ENCODE measurements around the gene MRPS18B. TPM values are rescaled to one million over a fixed set of nuclear protein-coding genes. Genes with fewer than 3 reads are reported as not detected.

The MRPS18B gene
- 46.8 TPM for polyA plus RNA-seq
- long read RNA-seq, donor 1, transcript MRPS18B-206 (7 exons, 1,532 nt), result major isoform, 13 of 13 reads
- long read RNA-seq, donor 1, partial matches to known transcripts, result 0 of 13 reads
- long read RNA-seq, donor 1, other reads (novel, unspliced or antisense), result 0 of 13 reads
- long read RNA-seq, donor 2, transcript MRPS18B-206 (7 exons, 1,532 nt), result major isoform, 35 of 35 reads
- long read RNA-seq, donor 2, partial matches to known transcripts, result 0 of 35 reads
- long read RNA-seq, donor 2, other reads (novel, unspliced or antisense), result 0 of 35 reads
- long read RNA-seq, donor 3, transcript MRPS18B-206 (7 exons, 1,532 nt), result major isoform, 48 of 48 reads
- long read RNA-seq, donor 3, partial matches to known transcripts, result 0 of 48 reads
- long read RNA-seq, donor 3, other reads (novel, unspliced or antisense), result 0 of 48 reads
- long read RNA-seq, donor 4, partial matches to known transcripts, result 8 of 12 reads
- long read RNA-seq, donor 4, other reads (novel, unspliced or antisense), result 0 of 12 reads
- long read RNA-seq, donor 5, transcript MRPS18B-206 (7 exons, 1,532 nt), result major isoform, 13 of 13 reads
- long read RNA-seq, donor 5, partial matches to known transcripts, result 0 of 13 reads
- long read RNA-seq, donor 5, other reads (novel, unspliced or antisense), result 0 of 13 reads
- long read RNA-seq, donor 6, transcript MRPS18B-206 (7 exons, 1,532 nt), result major isoform, 25 of 109 reads
- long read RNA-seq, donor 6, partial matches to known transcripts, result 84 of 109 reads
- long read RNA-seq, donor 6, other reads (novel, unspliced or antisense), result 0 of 109 reads
- long read RNA-seq, donor 7, transcript MRPS18B-206 (7 exons, 1,532 nt), result major isoform, 14 of 44 reads
- long read RNA-seq, donor 7, partial matches to known transcripts, result 30 of 44 reads
- long read RNA-seq, donor 7, other reads (novel, unspliced or antisense), result 0 of 44 reads
- long read RNA-seq, donor 8, transcript MRPS18B-206 (7 exons, 1,532 nt), result major isoform, 38 of 39 reads
- long read RNA-seq, donor 8, partial matches to known transcripts, result 0 of 39 reads
- long read RNA-seq, donor 8, other reads (novel, unspliced or antisense), result 0 of 39 reads
- long read RNA-seq, donor 9, transcript MRPS18B-206 (7 exons, 1,532 nt), result major isoform, 35 of 117 reads
- long read RNA-seq, donor 9, partial matches to known transcripts, result 81 of 117 reads
- long read RNA-seq, donor 9, other reads (novel, unspliced or antisense), result 0 of 117 reads
- long read RNA-seq, donor 10, transcript MRPS18B-206 (7 exons, 1,532 nt), result major isoform, 42 of 42 reads
- long read RNA-seq, donor 10, partial matches to known transcripts, result 0 of 42 reads
- long read RNA-seq, donor 10, other reads (novel, unspliced or antisense), result 0 of 42 reads
- long read RNA-seq, donor 11, transcript MRPS18B-206 (7 exons, 1,532 nt), result major isoform, 20 of 60 reads
- long read RNA-seq, donor 11, partial matches to known transcripts, result 38 of 60 reads
- long read RNA-seq, donor 11, other reads (novel, unspliced or antisense), result 0 of 60 reads

DNA sequence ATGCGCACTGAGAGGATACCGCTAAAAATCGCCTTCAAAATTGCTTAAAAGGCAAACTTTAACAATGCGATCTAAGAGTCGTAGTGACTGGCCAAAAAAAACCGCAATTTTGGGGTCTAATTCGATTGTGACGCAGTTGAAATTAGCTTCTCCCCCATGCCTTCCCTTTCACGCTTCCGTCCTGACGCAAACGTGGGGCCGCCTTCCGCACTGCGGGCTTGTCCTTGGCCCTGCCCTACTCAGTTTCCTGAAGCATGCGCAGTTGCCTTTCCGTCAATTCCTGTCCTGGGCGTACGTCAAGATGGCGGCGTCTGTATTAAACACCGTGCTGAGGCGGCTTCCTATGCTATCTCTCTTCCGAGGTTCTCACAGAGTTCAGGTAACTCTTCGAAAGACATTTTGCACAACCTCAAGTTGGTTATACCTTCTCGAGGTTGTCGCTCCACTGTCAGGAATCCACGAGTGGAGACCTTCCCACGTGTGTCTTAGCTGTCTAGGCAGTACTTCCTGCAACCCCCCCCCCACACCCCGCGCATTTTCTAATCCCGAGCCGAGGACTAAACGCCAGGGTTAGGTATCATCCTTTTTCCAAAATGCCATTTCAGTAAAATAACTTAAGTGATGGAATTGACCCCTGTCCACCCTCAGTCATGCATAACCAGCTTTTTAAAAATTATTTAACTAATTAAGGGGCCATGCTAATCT, at the start of gene MRPS18B:
TSS of gene MRPS18B (plus strand) at position 276 of the 705 bp plus-strand sequence. CDS start at position 302, 26 bp downstream.
- Histone ChIP-seq H3K4me3 (ENCODE audit: low read length) (peak within 1 kb of the TSS; percentile 71), H3K36me3 (ENCODE audit: control insufficient read depth, insufficient read depth, low read length) (peaks cover 37% of the 10 kb centered on the region), H3K27me3 (ENCODE audit: control insufficient read depth, insufficient read depth, low read length) (no peaks in the 10 kb centered on the region), H3K9me3 (ENCODE audit: control insufficient read depth, low read depth, low read length) (no peaks in the 10 kb centered on the region), H3K27ac (ENCODE audit: low read length) (peak within 1 kb of the TSS; percentile 99), H3K4me1 (ENCODE audit: control insufficient read depth, insufficient read depth, low read length) (peaks cover 21% of the 10 kb centered on the region)
- WGBS (ENCODE audit: insufficient coverage, low lambda C conversion rate), result 0% methylated on average over 1 of the region's 34 CpGs
- peak; percentile 99 for DNase-seq

DNA sequence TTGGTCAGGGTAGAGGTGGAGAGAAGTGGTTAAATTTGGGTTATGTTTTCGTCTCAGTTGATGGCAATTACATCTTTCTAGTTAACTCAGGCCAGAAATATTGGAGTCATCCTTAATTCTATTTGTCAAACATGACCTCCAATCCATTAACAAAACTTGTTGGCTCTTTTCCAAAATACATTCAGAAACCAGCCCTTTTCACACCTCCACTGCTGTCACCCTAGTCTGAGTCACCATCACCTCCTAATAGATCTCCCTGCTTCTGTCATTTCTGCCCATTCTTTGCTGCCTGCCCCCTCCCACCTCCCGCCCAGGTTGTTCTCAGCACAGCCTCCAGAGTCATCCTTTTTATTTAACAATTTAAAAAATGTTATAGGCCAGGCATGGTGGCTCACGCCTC, 49.4 kb upstream of the MRPS18B start:
- Histone ChIP-seq H3K4me3 (ENCODE audit: low read length) (no peak overlapping the region), H3K27me3 (ENCODE audit: control insufficient read depth, insufficient read depth, low read length) (no peaks in the 10 kb centered on the region), H3K9me3 (ENCODE audit: control insufficient read depth, low read depth, low read length) (no peaks in the 10 kb centered on the region), H3K36me3 (ENCODE audit: control insufficient read depth, insufficient read depth, low read length) (peaks cover 2% of the 10 kb centered on the region), H3K27ac (ENCODE audit: low read length) (no peak overlapping the region), H3K4me1 (ENCODE audit: control insufficient read depth, insufficient read depth, low read length) (peaks cover 10% of the 10 kb centered on the region)
- DNase-seq, result no peak
- WGBS (ENCODE audit: insufficient coverage, low lambda C conversion rate), result no CpG with 5 or more reads among the region's 3 CpGs

DNA sequence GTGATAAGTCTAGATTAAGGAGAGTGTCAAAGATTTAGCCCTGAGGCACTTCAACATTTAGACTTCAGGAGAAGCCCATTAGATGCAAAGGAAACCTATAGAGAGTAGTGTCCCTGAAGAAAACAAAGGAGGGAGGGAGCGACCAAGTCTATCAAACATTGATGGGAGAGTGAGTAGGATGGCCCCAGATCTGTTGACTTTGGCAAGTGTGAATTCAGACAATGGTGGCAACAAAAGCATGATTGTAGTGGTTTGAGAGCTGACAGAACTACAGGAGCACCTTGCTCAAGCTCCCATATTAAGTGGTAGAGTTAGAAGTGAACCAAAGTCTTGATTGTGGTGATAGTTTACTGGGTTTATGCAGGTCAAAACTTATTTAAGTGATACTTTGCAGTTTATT, 47.4 kb upstream of the MRPS18B start:
- Histone ChIP-seq H3K27ac (ENCODE audit: low read length) (no peak overlapping the region), H3K36me3 (ENCODE audit: control insufficient read depth, insufficient read depth, low read length) (no peaks in the 10 kb centered on the region), H3K9me3 (ENCODE audit: control insufficient read depth, low read depth, low read length) (no peaks in the 10 kb centered on the region), H3K4me3 (ENCODE audit: low read length) (peak overlapping the region; percentile 85), H3K4me1 (ENCODE audit: control insufficient read depth, insufficient read depth, low read length) (peaks cover 25% of the 10 kb centered on the region), H3K27me3 (ENCODE audit: control insufficient read depth, insufficient read depth, low read length) (no peaks in the 10 kb centered on the region)
- WGBS (ENCODE audit: insufficient coverage, low lambda C conversion rate), result no CpG with 5 or more reads among the region's 1 CpG
- no peak for DNase-seq

DNA sequence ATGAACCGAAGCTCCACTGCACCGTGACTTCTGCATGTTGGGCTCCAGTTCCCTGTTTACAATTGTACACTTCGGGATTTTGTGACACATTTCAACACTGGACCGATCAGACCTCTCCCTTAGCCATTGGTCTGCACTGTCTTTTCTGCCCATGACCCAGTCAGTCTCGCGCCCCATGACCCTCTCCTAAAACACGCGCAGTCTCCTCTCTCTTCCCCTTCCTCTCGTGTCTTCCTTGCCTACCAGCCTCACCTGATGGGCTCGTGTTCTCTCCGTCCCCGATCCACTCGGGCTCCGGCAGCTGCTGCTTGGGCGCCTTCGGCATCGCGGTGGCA, 46.9 kb upstream of the MRPS18B start:
- no peaks in the 10 kb centered on the region for H3K9me3 ChIP-seq (ENCODE audit: control insufficient read depth, low read depth, low read length)
- peak overlapping the region; percentile 95 for H3K27ac ChIP-seq (ENCODE audit: low read length)
- DNase-seq, result peak in 1 of 2 donors; percentile 18
- H3K27me3 ChIP-seq (ENCODE audit: control insufficient read depth, insufficient read depth, low read length), result no peaks in the 10 kb centered on the region
- H3K36me3 ChIP-seq (ENCODE audit: control insufficient read depth, insufficient read depth, low read length), result no peaks in the 10 kb centered on the region
- 0% methylated on average over 1 of the region's 18 CpGs for WGBS (ENCODE audit: insufficient coverage, low lambda C conversion rate)
- H3K4me1 ChIP-seq (ENCODE audit: control insufficient read depth, insufficient read depth, low read length), result peaks cover 25% of the 10 kb centered on the region
- peak overlapping the region; percentile 85 for H3K4me3 ChIP-seq (ENCODE audit: low read length)

DNA sequence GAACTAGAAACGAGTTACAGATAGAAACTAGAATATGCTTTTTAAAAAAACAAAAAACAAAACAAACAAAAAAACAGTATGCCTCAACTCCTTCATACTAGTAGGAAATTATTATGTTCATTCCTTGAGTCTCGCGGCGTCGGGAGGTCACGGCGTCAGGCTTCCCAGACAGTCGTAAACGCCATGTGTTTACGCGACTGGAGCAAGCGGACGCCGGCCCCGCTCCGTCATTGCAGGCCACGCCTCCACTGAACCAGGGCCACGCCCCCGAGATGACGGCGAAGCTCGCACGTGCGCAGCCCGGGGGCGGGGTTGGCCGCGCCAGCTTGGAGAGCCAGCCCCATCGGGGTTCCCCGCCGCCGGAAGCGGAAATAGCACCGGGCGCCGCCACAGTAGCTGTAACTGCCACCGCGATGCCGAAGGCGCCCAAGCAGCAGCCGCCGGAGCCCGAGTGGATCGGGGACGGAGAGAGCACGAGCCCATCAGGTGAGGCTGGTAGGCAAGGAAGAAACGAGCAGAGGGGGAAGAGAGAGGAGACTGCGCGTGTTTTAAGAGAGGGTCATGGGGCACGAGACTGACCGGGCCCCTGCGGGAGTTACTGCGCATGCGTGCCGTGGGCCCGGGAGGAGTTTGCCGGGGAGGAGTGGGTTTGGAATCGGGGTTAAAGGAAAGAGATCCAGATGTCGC, 46.4 kb upstream of the MRPS18B start, which contains the start of gene ABCF1:
TSS of gene ABCF1 (plus strand) at position 368 of the 687 bp plus-strand sequence. CDS start at position 414, 46 bp downstream.
- H3K36me3 ChIP-seq (ENCODE audit: control insufficient read depth, insufficient read depth, low read length), result no peaks in the 10 kb centered on the region
- peak within 1 kb of the TSS; percentile 85 for H3K4me3 ChIP-seq (ENCODE audit: low read length)
- peaks cover 25% of the 10 kb centered on the region for H3K4me1 ChIP-seq (ENCODE audit: control insufficient read depth, insufficient read depth, low read length)
- WGBS (ENCODE audit: insufficient coverage, low lambda C conversion rate), result no CpG with 5 or more reads among the region's 59 CpGs
- peak; percentile 98 to 99 for DNase-seq
- H3K27me3 ChIP-seq (ENCODE audit: control insufficient read depth, insufficient read depth, low read length), result no peaks in the 10 kb centered on the region
- H3K27ac ChIP-seq (ENCODE audit: low read length), result peak within 1 kb of the TSS; percentile 95
- no peaks in the 10 kb centered on the region for H3K9me3 ChIP-seq (ENCODE audit: control insufficient read depth, low read depth, low read length)

DNA sequence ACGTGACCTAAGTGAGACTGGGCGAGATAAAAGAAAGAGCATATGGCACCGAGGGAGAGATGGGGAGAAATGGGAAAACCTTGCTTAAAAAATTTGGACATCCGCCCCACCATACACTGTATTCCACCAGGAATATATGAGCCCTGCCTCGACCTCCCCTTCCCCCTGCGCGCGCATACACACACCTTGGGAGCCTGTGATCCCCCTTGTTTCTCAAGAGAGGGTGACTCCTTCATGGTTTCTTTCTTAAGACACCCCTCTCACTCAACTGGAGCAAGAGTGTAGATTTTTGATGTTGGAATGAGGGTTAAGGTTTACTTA, 45.9 kb upstream of the MRPS18B start:
- Histone ChIP-seq H3K4me3 (ENCODE audit: low read length) (peak overlapping the region; percentile 85), H3K36me3 (ENCODE audit: control insufficient read depth, insufficient read depth, low read length) (peaks cover 2% of the 10 kb centered on the region), H3K27me3 (ENCODE audit: control insufficient read depth, insufficient read depth, low read length) (no peaks in the 10 kb centered on the region), H3K9me3 (ENCODE audit: control insufficient read depth, low read depth, low read length) (no peaks in the 10 kb centered on the region), H3K4me1 (ENCODE audit: control insufficient read depth, insufficient read depth, low read length) (peaks cover 25% of the 10 kb centered on the region), H3K27ac (ENCODE audit: low read length) (peak overlapping the region; percentile 95)
- DNase-seq, result no peak
- WGBS (ENCODE audit: insufficient coverage, low lambda C conversion rate), result 20% methylated on average over 1 of the region's 8 CpGs

DNA sequence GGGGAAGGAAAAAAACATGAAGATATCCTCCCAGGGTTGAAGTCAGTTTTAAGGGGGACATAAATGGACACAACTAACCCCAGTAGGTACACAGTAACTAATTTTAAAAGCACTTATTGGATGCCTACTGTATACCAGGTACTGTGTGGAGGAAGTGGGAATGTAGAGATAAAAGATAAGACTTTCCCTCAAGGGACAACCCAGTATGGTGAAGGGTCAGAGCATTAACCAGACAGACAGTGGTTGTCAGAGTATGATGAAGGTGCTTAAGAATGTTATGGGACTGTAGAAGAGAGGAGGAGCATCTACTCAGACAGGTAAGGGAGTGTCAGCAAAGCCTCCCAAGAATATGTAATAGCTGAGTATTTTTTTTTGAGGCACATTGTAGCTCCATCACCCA, 45.5 kb upstream of the MRPS18B start:
- peak; percentile 44 to 64 for DNase-seq
- Histone ChIP-seq H3K4me1 (ENCODE audit: control insufficient read depth, insufficient read depth, low read length) (peaks cover 25% of the 10 kb centered on the region), H3K27ac (ENCODE audit: low read length) (peak overlapping the region; percentile 95), H3K4me3 (ENCODE audit: low read length) (peak overlapping the region; percentile 85), H3K9me3 (ENCODE audit: control insufficient read depth, low read depth, low read length) (no peaks in the 10 kb centered on the region), H3K27me3 (ENCODE audit: control insufficient read depth, insufficient read depth, low read length) (no peaks in the 10 kb centered on the region), H3K36me3 (ENCODE audit: control insufficient read depth, insufficient read depth, low read length) (peaks cover 5% of the 10 kb centered on the region)

DNA sequence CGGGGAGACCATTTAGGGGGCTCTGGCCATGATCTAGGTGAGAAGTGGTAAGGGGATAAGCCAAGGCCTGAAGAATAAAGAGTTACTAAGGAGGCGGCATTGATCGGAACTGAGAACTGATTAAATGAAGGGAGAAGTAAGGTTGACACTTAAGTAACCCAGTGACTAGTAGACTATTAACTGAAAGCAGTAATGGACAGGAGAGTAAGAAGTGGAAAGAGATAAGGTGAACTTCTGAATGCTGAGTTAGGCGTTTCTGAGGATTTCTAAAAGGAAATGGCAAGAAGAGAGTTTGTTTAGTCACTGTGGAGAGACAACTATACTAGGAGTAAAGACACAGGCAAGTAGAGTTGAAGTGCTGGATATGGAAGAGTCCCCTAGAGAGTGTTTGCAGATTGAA, 44.5 kb upstream of the MRPS18B start:
- peak; percentile 23 to 74 for DNase-seq
- Histone ChIP-seq H3K36me3 (ENCODE audit: control insufficient read depth, insufficient read depth, low read length) (peaks cover 15% of the 10 kb centered on the region), H3K27ac (ENCODE audit: low read length) (peak overlapping the region; percentile 95), H3K4me1 (ENCODE audit: control insufficient read depth, insufficient read depth, low read length) (peaks cover 25% of the 10 kb centered on the region), H3K27me3 (ENCODE audit: control insufficient read depth, insufficient read depth, low read length) (no peaks in the 10 kb centered on the region), H3K9me3 (ENCODE audit: control insufficient read depth, low read depth, low read length) (no peaks in the 10 kb centered on the region), H3K4me3 (ENCODE audit: low read length) (peak overlapping the region; percentile 8)
- WGBS (ENCODE audit: insufficient coverage, low lambda C conversion rate), result 41% methylated on average over 4 of the region's 4 CpGs

DNA sequence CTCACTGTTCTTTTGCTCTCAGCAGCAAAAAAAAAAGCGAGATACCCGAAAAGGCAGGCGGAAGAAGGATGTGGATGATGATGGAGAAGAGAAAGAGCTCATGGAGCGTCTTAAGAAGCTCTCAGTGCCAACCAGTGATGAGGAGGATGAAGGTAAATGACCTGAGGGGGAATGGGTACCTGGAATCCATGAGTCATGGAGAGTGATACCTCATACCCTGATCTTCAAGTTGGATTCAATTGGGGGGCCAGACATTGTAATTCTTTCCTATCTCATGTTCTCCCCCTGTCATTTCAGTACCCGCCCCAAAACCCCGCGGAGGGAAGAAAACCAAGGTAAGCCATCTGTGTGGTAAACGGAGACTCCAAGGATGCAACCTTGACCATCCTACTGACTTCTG, 39.6 kb upstream of the MRPS18B start:
- no peak for DNase-seq
- Histone ChIP-seq H3K27ac (ENCODE audit: low read length) (no peak overlapping the region), H3K9me3 (ENCODE audit: control insufficient read depth, low read depth, low read length) (no peaks in the 10 kb centered on the region), H3K4me1 (ENCODE audit: control insufficient read depth, insufficient read depth, low read length) (peaks cover 15% of the 10 kb centered on the region), H3K4me3 (ENCODE audit: low read length) (no peak overlapping the region), H3K27me3 (ENCODE audit: control insufficient read depth, insufficient read depth, low read length) (no peaks in the 10 kb centered on the region), H3K36me3 (ENCODE audit: control insufficient read depth, insufficient read depth, low read length) (peaks cover 56% of the 10 kb centered on the region)
- 96% methylated on average over 3 of the region's 8 CpGs for WGBS (ENCODE audit: insufficient coverage, low lambda C conversion rate)
